Measurements from ENCODE around the gene LRRC25.

DNA sequence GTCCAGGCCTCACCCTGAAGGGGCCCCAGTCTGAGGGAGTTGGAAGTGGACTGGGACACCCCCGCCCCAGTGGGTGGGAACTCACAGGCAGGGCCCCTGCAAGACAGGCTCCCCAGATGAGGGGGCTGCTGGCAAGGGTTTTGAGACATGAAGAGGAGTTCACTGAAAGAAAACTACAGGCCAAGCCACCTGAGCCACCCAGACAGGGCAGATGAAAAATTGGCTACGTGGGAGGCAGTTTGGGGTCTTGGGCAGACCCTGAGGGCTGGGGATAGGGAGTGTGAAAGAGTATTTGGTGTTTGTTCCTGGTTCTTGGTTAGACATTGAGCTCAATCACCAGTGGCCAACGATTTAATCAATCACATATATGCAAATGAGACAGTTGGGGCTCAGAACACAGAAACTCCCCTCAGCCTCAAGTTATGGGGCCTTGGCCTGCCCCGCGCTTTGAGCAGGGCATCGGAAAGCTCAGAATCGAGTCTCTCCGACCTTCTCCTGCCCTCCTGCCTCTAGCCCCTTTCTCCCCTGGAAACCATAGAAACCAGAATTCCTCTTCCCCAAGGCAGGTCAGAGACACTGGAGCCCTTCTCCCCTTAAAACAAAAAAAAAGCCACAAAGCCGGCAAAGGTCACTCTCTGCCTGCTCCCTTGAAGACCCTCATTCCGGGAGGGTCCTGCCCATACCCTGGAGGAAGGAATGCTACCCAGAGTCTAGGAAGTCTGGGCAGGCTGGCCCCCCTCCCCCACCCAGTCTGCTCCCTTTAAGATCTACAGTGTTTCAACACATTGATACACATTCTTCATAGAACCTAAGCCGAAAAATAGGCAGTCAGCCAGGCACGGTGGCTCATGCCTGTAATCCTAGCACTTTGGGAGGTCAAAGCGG is 41.8 kb upstream of the LRRC25 start:
- TF ChIP-seq POLR2A (IDR thresholded peaks at IDR 0.05; ENCODE audit: low read depth, low read length): no peak
- no peak for TF ChIP-seq MAX (IDR thresholded peaks at IDR 0.05; ENCODE audit: insufficient read depth, insufficient read length)
- TF ChIP-seq CTCF (IDR thresholded peaks at IDR 0.05; ENCODE audit: extremely low read depth in 1 of 2, insufficient read depth in 1 of 2, low read depth in 1 of 2, low read length in 2 of 2): no peak
- TF ChIP-seq JUN (IDR thresholded peaks at IDR 0.05; ENCODE audit: borderline replicate concordance, insufficient read depth, insufficient read length, low read depth): no peak
- no peak for TF ChIP-seq EZH2 (IDR thresholded peaks at IDR 0.05; ENCODE audit: borderline replicate concordance, low read depth, low read length, severe bottlenecking)
- TF ChIP-seq POLR2AphosphoS5 (IDR thresholded peaks at IDR 0.05; ENCODE audit: insufficient read depth, low read depth, low read length): no peak
- no peak for TF ChIP-seq MYC (IDR thresholded peaks at IDR 0.05; ENCODE audit: low read depth, low read length)
- no peak for TF ChIP-seq FOS (IDR thresholded peaks at IDR 0.05; ENCODE audit: borderline replicate concordance, insufficient read depth, low read length)
- no peak for TF ChIP-seq GATA2 (IDR thresholded peaks at IDR 0.05; ENCODE audit: insufficient read depth, insufficient read length, low read depth, low read length)

Measured in endothelial cell of umbilical vein (primary cell).